Esophagus muscularis mucosa (tissue), 4 donors: ENCODE data around the gene SYCP2. TPM values are rescaled to one million over a fixed set of nuclear protein-coding genes. Genes with fewer than 3 reads are reported as not detected.

Experiments
- DNase-seq: peaks from one replicate; pipeline ENCODE4 v3.0.0-alpha.2; 2017; ENCODE audit errors: extremely low spot score
- H3K27ac ChIP-seq, 4 donors: fragments of 200-600 bp; sonication (generic); replicated peaks in 1 of 4; 1 replicate in 3 of 4; 2 replicates in 1 of 4; pipeline ENCODE4 v1.5.1; 2016 to 2019; ENCODE audit warnings: mild to moderate bottlenecking in 1 of 4
- H3K27me3 ChIP-seq, 4 donors: fragments of 200-600 bp; sonication (generic); one replicate each; pipeline versions ENCODE4 v1.5.1 to v1.6.0; 2016 to 2019
- H3K36me3 ChIP-seq, 4 donors: fragments of 200-600 bp; sonication (generic); one replicate each; pipeline ENCODE4 v1.5.1; 2016 to 2019
- H3K4me1 ChIP-seq, 4 donors: fragments of 200-600 bp; sonication (generic); one replicate each; pipeline ENCODE4 v1.5.1; 2016 to 2019
- H3K4me3 ChIP-seq, 4 donors: fragments of 200-600 bp; sonication (generic); 1 replicate in 2 of 4; 2 replicates in 2 of 4; pipeline ENCODE4 v1.5.1; 2016 to 2019; ENCODE audit warnings: mild to moderate bottlenecking in 4 of 4, moderate library complexity in 1 of 4
- H3K9me3 ChIP-seq, 4 donors: fragments of 200-600 bp; sonication (generic); 1 replicate in 3 of 4; 2 replicates in 1 of 4; pipeline ENCODE4 v1.5.1; 2016 to 2019
- EP300 ChIP-seq: sonication (generic); formaldehyde crosslinking; IDR thresholded peaks from one replicate; pipeline ENCODE4 v1.6.1; 2017; ENCODE audit warnings: antibody characterized with exemption
- POLR2A ChIP-seq: fragments of 450-650 bp; IDR thresholded peaks from one replicate; pipeline ENCODE4 v1.6.1; 2017; ENCODE audit warnings: antibody characterized with exemption, moderate library complexity, mild to moderate bottlenecking, low read depth
- POLR2AphosphoS5 ChIP-seq, 2 donors: sonication (generic); formaldehyde crosslinking; IDR thresholded peaks; one replicate each; pipeline ENCODE4 v1.6.1; 2017; ENCODE audit warnings: antibody characterized with exemption in 2 of 2
- WGBS: methylation state at CpG from one replicate; pipeline ENCODE4 v1.1.5; 2018; 5-methylcytosine and 5-hydroxymethylcytosine counted together
- intact Hi-C: fragments of 100-400 bp; cut with DNase I; formaldehyde crosslinking; loops from one replicate; pipeline ENCODE4 v1.15.1; 2023
- total RNA-seq, 4 donors: library from RNA; depleted of rRNA; stranded (reverse); fragments of >200 nt; gene quantifications; one replicate each; pipeline versions ENCODE4 v1.1.0 to v1.2.1, GENCODE V29; 2016
- TF ChIP-seq, protein P1 (sequence below), 3 experiments: fragments of 200-600 bp in 2 of 3; fragments of 450-650 bp in 1 of 3; sonication (generic) in 2 of 3; IDR thresholded peaks; one replicate each; pipeline ENCODE4 v1.5.1; 2017 to 2019; ENCODE audit warnings: antibody characterized with exemption in 3 of 3, mild to moderate bottlenecking in 2 of 3, moderate library complexity in 1 of 3

Gene SYCP2
- total RNA-seq, 4 donors from 2014 or later = 0.52 to 3.5 (median 1.0) TPM

DNA sequence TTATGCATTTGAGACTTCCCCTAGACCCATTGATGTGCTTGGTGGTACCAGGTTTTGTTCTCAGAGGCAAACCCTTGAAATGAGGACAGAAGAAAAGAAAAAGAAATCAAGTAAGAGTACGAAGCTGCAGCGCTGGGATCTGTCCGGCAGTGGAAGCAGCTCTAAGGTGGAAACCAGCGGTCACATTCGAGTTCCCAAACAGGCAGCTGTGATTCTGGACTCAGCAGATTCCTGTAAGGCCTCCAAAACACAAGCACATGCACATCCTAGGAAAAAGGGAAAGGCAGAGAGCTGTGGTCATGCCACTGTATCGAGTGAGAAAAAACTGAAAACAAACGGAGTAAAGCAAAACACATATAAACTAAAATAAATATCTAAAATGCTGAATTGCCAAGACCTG lies 11.3 kb upstream of the SYCP2 start:
- 87% methylated on average over 7 of the region's 7 CpGs for WGBS
- Histone ChIP-seq H3K27ac (peak overlapping the region in 2 of 4 donors; percentile 2 to 6), H3K4me3 (no peak overlapping the region), H3K36me3 (peaks cover 12 to 38% (median 20%) of the 10 kb centered on the region in 4 donors), H3K4me1 (peaks cover 39 to 66% (median 49%) of the 10 kb centered on the region in 4 donors), H3K9me3 (no peaks in the 10 kb centered on the region), H3K27me3 (no peaks in the 10 kb centered on the region)
- DNase-seq = no peak
- no peak for TF ChIP-seq POLR2AphosphoS5 (IDR thresholded peaks at IDR 0.05)
- no peak for TF ChIP-seq EP300
- TF ChIP-seq POLR2A = no peak
- TF ChIP-seq, protein P1, sequence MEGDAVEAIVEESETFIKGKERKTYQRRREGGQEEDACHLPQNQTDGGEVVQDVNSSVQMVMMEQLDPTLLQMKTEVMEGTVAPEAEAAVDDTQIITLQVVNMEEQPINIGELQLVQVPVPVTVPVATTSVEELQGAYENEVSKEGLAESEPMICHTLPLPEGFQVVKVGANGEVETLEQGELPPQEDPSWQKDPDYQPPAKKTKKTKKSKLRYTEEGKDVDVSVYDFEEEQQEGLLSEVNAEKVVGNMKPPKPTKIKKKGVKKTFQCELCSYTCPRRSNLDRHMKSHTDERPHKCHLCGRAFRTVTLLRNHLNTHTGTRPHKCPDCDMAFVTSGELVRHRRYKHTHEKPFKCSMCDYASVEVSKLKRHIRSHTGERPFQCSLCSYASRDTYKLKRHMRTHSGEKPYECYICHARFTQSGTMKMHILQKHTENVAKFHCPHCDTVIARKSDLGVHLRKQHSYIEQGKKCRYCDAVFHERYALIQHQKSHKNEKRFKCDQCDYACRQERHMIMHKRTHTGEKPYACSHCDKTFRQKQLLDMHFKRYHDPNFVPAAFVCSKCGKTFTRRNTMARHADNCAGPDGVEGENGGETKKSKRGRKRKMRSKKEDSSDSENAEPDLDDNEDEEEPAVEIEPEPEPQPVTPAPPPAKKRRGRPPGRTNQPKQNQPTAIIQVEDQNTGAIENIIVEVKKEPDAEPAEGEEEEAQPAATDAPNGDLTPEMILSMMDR (IDR thresholded peaks at IDR 0.05) = no peak
- intact Hi-C loops = no loop called here

DNA sequence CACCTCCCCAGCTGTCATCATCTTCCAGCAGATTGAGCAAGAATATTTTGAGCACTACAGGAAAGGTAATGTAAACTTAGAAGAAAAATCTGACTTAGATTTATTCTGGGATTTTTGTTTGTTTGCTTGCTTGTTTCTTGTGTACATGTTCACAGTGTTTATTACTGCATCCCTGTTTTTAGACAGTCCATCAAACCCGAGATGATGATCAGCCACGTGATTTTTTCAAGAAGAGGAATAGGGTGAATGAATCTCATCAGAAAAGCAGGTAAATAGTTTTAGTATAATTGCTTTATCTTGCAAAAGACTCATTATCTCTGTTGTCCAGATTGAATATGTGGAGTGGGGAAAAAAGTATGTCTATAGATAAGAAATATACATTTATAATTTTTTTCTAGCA lies 8.8 kb upstream of the SYCP2 start:
- intact Hi-C loops = no loop called here
- WGBS = 90% methylated on average over 2 of the region's 2 CpGs

DNA sequence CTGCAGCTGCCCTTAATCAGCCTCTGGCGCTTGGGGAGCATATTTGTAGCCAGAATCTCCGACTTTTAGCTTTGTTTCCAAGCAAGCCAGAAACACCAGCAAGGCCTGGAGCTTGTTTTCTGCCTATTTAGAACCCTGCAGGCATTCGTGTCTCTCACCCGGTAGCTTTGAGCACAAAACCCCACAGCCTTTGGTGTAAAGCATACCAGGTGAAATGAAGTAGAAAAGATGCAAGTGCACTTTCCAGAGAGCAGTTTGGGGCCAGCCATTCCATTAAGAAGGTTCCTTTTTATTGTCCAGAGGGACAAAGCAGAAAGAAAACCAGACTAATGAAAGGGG lies 7.5 kb upstream of the SYCP2 start:
- Histone ChIP-seq H3K36me3 (peaks cover 12 to 38% (median 21%) of the 10 kb centered on the region in 4 donors), H3K4me3 (peak overlapping the region; percentile 74 to 84 (median 80)), H3K4me1 (peaks cover 55 to 74% (median 67%) of the 10 kb centered on the region in 4 donors), H3K27me3 (no peaks in the 10 kb centered on the region), H3K9me3 (no peaks in the 10 kb centered on the region), H3K27ac (peak overlapping the region; percentile 93 to 99 (median 97))
- no peak for TF ChIP-seq POLR2A
- no peak for TF ChIP-seq POLR2AphosphoS5 (IDR thresholded peaks at IDR 0.05)
- TF ChIP-seq EP300 = no peak
- TF ChIP-seq, protein P1 (IDR thresholded peaks at IDR 0.05) = no peak
- intact Hi-C loops = no loop called here
- no peak for DNase-seq
- 0% methylated on average over 4 of the region's 4 CpGs for WGBS

More for the DNA sequence above, 8.8 kb upstream of the SYCP2 start:
- Histone ChIP-seq H3K27ac (peak overlapping the region in 3 of 4 donors; percentile 93 to 99 (median 96)), H3K9me3 (no peaks in the 10 kb centered on the region), H3K4me1 (peaks cover 47 to 75% (median 62%) of the 10 kb centered on the region in 4 donors), H3K27me3 (no peaks in the 10 kb centered on the region), H3K4me3 (no peak overlapping the region), H3K36me3 (peaks cover 12 to 38% (median 19%) of the 10 kb centered on the region in 4 donors)
- TF ChIP-seq, protein P1 (IDR thresholded peaks at IDR 0.05) = no peak
- TF ChIP-seq POLR2AphosphoS5 (IDR thresholded peaks at IDR 0.05) (no peak), POLR2A (no peak), EP300 (no peak)
- no peak for DNase-seq

DNA sequence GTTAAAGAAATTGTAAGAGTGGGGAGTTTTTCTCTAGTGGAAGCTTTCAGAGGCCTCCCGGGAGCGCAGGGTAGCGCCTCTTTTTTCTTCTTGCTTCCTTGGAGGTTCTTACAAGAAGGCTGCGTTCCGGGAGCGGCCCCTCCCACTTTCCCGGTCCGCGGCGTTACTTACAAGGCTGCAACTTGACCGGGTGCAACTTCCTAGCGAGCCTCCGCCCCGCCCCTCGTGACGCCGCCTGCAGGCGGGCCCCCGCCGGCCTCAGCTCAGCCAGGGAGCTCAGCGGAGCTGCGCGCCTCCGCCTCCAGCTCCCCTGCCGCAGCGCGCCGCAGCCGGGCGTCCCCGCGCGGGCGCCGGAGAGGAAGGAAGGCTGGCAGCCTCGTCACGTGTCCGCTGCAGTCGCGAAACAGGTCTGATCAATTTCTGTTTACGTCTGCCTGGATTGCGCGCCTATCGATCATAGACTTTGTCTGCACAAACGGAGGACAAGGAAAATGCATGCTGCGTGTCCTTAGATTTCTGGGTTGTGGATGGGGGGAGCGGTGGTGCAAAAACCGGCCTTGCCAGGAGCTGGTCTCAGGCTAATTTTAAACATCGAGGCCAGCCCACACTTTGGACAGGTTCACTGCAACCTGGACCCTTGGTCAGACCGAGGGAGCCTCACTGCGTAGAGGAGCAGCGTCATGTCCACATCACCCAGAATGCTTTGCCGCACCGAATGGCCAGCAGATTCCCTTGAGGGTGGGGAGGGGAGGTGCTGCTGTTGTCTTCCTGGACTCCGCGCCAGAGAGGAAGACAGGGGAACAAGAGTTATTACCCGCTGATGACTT lies 6.9 kb upstream of the SYCP2 start, which contains the start of the genes FAM217B and PPP1R3D:
TSS of gene FAM217B (plus strand) at position 261 of the 827 bp plus-strand sequence. CDS start 3,555 bp downstream, outside the sequence.
TSS of gene PPP1R3D (minus strand) at position 177 of the 827 bp plus-strand sequence. CDS start 374 bp downstream, outside the sequence.
- DNase-seq = peak; percentile 99
- Histone ChIP-seq H3K36me3 (peaks cover 12 to 34% (median 21%) of the 10 kb centered on the region in 4 donors), H3K4me3 (peak within 1 kb of the TSS; percentile 74 to 84 (median 80)), H3K9me3 (no peaks in the 10 kb centered on the region), H3K27ac (peak within 1 kb of the TSS; percentile 93 to 99 (median 97)), H3K27me3 (no peaks in the 10 kb centered on the region), H3K4me1 (peaks cover 49 to 68% (median 61%) of the 10 kb centered on the region in 4 donors)
- intact Hi-C loops = no loop called here
- TF ChIP-seq, protein P1 (IDR thresholded peaks at IDR 0.05) = peak in 1 of 3 experiments; percentile 16
- TF ChIP-seq EP300 = no peak
- peak; percentile 44 for TF ChIP-seq POLR2A
- peak; percentile 89 to 95 for TF ChIP-seq POLR2AphosphoS5 (IDR thresholded peaks at IDR 0.05)
- under 1% methylated on average over 27 of the region's 57 CpGs for WGBS
